Transverse colon (tissue), 4 donors: Measurements from ENCODE around the gene EMP3.

Source experiments
- POLR2AphosphoS5 ChIP-seq, 3 donors: sonication (generic); formaldehyde crosslinking; IDR thresholded peaks; one replicate each; pipeline ENCODE4 v1.6.1; 2016; ENCODE audit warnings: antibody characterized with exemption in 3 of 3
- TF ChIP-seq, protein P1 (sequence below), 5 experiments: fragments of 200-600 bp in 3 of 5; fragments of 450-650 bp in 2 of 5; sonication (generic) in 3 of 5; IDR thresholded peaks; 1 replicate in 2 of 5; 2 replicates in 3 of 5; pipeline ENCODE4 v1.5.1; 2016 to 2017; ENCODE audit warnings: antibody characterized with exemption in 5 of 5, inconsistent platforms in 3 of 5, mild to moderate bottlenecking in 2 of 5, moderate library complexity in 1 of 5

DNA sequence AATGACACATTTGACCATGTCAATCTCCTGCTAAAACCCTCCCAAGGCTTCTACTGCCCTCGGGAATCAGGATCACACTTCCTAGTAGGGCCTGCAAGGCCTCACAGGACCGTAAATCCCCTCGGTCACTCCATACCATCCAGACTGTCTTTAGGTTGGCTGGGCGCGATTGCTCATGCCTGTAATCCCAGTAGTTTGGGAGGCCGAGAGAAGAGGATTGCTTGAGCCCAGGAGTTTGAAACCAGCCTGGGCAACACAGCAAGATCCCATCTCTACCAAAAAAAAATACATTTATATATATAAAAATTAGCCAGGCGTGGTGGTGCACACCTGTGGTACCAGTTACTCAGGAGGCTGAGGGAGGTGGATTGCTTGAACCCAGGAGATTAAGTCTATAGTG, 23.4 kb downstream of the EMP3 start:
- no peak for TF ChIP-seq POLR2AphosphoS5 (IDR thresholded peaks at IDR 0.05)
- TF ChIP-seq, protein P1, sequence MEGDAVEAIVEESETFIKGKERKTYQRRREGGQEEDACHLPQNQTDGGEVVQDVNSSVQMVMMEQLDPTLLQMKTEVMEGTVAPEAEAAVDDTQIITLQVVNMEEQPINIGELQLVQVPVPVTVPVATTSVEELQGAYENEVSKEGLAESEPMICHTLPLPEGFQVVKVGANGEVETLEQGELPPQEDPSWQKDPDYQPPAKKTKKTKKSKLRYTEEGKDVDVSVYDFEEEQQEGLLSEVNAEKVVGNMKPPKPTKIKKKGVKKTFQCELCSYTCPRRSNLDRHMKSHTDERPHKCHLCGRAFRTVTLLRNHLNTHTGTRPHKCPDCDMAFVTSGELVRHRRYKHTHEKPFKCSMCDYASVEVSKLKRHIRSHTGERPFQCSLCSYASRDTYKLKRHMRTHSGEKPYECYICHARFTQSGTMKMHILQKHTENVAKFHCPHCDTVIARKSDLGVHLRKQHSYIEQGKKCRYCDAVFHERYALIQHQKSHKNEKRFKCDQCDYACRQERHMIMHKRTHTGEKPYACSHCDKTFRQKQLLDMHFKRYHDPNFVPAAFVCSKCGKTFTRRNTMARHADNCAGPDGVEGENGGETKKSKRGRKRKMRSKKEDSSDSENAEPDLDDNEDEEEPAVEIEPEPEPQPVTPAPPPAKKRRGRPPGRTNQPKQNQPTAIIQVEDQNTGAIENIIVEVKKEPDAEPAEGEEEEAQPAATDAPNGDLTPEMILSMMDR (IDR thresholded peaks at IDR 0.05), result no peak
